ENCODE data around the gene TAF4.
"Not testable (repeated sequence)": the region's sequence is repeated elsewhere in the genome, so short reads cannot be mapped to it uniquely, and the experiment has no call there.

Gene TAF4

DNA sequence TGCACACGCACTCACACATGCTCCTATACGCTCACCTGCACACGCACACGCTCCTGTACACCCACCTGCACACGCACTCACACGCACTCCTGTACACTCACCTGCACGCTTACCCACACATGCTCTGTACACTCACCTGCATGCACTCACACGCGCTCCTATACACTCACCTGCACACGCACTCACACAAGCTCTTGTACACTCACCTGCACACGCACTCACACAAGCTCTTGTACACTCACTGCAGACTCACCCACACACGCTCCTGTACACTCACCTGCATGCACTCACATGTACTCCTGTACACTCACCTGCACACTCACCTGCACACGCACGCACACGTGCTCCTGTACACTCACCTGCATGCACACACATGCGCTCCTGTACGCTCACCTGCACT, 22.0 kb upstream of the TAF4 start:
- no peak for TF ChIP-seq ZFX (IDR thresholded peaks at IDR 0.05; ENCODE audit: borderline replicate concordance)
- TF ChIP-seq, protein P1, sequence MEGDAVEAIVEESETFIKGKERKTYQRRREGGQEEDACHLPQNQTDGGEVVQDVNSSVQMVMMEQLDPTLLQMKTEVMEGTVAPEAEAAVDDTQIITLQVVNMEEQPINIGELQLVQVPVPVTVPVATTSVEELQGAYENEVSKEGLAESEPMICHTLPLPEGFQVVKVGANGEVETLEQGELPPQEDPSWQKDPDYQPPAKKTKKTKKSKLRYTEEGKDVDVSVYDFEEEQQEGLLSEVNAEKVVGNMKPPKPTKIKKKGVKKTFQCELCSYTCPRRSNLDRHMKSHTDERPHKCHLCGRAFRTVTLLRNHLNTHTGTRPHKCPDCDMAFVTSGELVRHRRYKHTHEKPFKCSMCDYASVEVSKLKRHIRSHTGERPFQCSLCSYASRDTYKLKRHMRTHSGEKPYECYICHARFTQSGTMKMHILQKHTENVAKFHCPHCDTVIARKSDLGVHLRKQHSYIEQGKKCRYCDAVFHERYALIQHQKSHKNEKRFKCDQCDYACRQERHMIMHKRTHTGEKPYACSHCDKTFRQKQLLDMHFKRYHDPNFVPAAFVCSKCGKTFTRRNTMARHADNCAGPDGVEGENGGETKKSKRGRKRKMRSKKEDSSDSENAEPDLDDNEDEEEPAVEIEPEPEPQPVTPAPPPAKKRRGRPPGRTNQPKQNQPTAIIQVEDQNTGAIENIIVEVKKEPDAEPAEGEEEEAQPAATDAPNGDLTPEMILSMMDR (IDR thresholded peaks at IDR 0.05), result no peak
- no peak overlapping the region for H3K27ac ChIP-seq

DNA sequence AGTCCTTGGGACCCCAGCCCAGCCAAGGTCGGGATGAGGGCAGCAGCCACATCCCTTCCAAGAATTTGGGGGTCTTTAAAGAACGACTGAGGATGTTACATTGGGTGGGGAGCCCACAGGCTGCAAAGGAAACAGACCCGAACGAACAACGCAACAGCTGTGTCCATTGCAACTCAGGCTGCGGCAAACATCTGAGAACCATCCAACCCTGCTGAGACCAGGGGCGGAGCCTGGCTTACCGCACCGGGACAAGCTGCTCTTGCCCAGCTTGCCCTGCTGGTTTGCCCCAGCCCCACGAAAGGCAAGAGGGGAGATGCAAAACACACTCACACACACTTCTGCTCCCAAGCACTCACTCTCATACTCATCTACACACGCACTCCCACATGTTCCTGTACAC, 21.5 kb upstream of the TAF4 start:
- H3K27ac ChIP-seq, result no peak overlapping the region
- no peak for TF ChIP-seq ZFX (IDR thresholded peaks at IDR 0.05; ENCODE audit: borderline replicate concordance)
- TF ChIP-seq, protein P1 (IDR thresholded peaks at IDR 0.05), result no peak

DNA sequence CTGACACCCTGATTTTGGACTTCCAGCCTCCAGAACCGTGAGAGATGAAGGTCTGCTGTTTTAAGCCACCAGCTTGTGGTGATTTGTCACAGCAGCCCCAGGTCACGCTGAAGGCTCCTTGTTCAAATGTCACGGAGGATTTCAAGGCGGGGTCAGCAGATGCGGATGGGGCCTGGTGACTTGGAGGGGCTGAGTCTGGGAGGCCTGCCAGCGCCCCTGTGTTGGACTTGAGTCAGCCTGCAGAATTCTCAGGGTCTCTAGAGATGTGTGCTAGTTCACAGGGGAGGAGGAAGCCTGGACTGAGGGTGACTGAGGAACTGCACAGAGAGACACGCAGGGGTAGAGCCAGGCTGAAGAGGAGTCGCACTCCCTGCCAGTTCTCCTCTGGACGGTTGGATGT, 19.5 kb upstream of the TAF4 start:
- no peak overlapping the region for H3K27ac ChIP-seq
- TF ChIP-seq, protein P1 (IDR thresholded peaks at IDR 0.05), result no peak
- TF ChIP-seq ZFX (IDR thresholded peaks at IDR 0.05; ENCODE audit: borderline replicate concordance), result no peak

DNA sequence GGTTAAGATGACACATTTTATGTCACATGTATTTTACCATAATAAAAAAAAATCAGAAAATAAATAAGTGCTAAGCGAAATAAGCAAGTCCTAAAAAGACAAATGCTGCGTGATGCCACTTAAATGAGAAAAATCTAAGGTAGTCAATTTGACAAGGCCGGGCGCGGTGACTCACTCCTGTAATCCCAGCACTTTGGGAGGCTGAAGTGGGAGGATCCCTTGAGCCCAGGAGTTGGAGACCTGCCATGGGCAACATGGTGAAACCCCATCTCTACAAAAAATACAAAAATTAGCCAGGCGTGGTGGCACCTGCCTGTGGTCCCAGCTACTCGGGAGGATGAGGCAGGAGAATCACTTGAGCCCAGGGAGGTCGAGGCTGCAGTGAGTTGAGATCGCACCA, 18.5 kb upstream of the TAF4 start:
- H3K27ac ChIP-seq, result not testable (repeated sequence)

DNA sequence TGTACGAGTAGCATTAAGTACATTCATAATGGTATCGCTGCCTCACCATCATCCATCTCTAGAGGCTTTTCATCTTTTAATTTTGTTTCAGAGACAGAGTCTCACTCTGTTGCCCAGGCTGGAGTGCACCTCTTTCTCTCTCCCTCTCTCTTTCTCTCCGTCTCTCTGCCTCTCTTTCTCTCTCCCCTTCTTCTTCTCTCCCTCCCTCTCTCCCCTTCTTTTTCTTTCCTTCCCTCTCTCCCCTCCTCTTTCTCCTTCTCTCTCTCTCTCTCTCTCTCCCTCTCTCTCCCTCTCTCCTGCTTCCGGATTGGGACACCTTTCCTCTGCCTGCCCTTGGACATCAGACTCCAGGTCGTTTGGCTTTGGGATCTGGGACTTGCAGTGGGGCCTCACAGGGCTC, 17.6 kb upstream of the TAF4 start:
- no peak for TF ChIP-seq ZFX (IDR thresholded peaks at IDR 0.05; ENCODE audit: borderline replicate concordance)
- TF ChIP-seq, protein P1 (IDR thresholded peaks at IDR 0.05), result no peak
- no peak overlapping the region for H3K27ac ChIP-seq

DNA sequence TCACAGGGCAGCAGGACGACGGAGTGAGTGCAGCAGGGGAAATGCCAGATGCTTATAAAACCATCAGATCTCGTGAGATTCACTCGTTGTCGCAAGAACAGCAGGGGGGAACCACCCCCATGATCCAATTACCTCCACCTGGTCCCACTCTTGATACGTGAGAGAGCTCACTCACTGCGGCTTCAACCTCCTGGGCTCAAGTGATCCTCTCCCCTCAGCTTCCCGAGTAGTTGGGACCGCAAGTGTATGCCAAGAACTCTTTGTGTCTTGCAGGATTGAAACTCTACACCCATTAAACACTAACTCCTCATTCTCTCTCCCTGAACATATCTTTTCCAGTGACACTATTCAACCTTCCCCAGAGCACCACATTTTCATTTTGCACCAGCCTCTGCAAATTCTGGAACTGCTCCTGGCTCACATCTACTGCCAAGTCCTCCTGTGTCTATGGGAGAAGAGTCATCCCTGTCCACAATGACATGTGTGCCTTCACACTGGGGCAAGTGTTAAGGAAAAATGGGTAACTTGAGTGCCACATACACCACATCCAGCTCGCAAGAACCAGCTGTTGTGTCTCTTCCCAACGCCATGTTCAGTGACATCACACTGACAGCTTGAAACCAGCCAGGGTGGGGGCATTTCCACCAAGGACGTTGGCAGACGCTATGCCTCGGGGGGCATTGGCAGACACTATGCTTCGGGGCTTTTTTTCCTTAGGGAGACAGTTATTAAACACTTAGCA, 14.7 kb upstream of the TAF4 start:
- no peak overlapping the region for H3K27ac ChIP-seq
- TF ChIP-seq, protein P1 (IDR thresholded peaks at IDR 0.05), result no peak
- no peak for TF ChIP-seq ZFX (IDR thresholded peaks at IDR 0.05; ENCODE audit: borderline replicate concordance)

DNA sequence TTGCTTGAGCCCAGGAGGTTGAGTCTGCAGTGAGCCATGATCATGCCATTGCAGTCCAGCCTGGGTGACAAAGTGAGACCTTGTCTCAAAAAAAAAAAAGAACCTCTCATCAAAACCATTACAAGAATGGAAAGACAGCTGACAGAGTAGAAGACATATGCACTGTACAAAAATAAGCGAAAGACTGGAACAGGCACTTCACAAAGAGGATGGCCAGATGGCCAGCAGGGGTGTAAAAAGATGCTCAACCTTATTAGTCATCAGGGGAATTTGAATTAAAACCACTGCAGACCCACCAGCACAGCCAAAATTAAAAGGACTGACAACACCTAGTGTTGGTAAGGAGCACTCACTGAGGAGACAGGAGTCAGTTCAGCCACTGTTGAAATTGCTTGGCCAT, 13.5 kb upstream of the TAF4 start:
- no peak overlapping the region for H3K27ac ChIP-seq
- TF ChIP-seq, protein P1 (IDR thresholded peaks at IDR 0.05), result no peak

DNA sequence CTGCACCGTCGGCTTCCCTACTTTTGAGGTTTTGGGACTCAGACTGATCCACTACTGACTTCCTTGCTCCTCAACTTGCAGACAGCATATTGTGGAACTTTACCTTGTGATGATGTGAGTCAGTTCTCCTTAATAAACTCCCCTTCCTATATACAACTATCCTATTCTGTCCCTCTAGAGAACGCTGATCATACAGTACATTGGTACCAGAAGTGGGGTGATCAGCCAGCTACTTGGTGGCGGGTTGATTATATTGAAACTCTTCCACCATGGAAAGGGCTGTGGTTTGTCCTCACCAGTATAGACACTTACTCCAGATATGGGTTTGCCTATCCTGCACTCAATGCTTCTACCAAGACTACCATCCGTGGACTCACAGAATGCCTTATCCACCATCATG, 7.6 kb upstream of the TAF4 start:
- TF ChIP-seq ZFX (IDR thresholded peaks at IDR 0.05; ENCODE audit: borderline replicate concordance), result no peak
- TF ChIP-seq, protein P1 (IDR thresholded peaks at IDR 0.05), result no peak

DNA sequence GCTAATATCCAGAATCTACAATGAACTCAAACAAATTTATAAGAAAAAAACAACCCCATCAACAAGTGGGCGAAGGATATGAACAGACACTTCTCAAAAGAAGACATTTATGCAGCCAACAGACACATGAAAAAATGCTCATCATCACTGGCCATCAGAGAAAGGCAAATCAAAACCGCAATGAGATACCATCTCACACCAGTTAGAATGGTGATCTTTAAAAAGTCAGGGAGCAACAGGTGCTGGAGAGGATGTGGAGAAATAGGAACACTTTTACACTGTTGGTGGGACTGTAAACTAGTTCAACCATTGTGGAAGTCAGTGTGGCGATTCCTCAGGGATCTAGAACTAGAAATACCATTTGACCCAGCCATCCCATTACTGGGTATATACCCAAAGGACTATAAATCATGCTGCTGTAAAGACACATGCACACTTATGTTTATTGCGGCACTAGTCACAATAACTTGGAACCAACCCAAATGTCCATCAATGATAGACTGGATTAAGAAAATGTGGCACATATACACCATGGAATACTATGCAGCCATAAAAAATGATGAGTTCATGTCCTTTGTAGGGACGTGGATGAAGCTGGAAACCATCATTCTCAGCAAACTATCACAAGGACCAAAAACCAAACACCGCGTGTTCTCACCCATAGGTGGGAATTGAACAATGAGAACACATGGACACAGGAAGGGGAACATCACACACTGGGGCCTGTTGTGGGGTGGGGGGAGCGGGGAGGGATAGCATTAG, 6.2 kb upstream of the TAF4 start:
- H3K27ac ChIP-seq, result not testable (repeated sequence)

More for the DNA sequence above, 7.6 kb upstream of the TAF4 start:
- H3K27ac ChIP-seq, result no peak overlapping the region

Data from 22Rv1 (cell line).